ENCODE results near the gene SLC43A3. TPM values are rescaled to one million over a fixed set of nuclear protein-coding genes. Genes with fewer than 3 reads are reported as not detected.

Gene SLC43A3
- total RNA-seq, 1 donor from 2014 or later, result 10.8 TPM

DNA sequence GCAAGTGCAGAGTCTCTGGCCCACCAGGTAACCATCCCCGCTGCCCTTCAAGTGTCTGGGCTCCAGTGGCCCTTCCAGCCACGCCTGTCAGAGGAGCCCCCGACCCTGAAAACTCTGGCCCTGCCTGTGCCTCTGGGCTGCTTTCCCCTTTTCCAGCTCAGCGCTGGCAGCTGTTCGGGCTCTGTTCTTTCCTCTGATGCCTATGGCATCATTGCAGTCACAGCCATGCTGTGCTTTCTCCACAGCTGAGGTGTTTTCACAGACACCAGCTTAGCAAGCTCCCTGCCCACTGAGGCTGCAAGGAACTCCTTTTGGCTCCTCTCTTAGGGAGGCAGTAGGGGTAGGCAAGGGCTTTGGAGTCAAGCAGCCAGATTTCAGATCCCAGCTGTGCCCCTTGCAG is 67.5 kb downstream of the SLC43A3 start:
- TF ChIP-seq, protein P1, sequence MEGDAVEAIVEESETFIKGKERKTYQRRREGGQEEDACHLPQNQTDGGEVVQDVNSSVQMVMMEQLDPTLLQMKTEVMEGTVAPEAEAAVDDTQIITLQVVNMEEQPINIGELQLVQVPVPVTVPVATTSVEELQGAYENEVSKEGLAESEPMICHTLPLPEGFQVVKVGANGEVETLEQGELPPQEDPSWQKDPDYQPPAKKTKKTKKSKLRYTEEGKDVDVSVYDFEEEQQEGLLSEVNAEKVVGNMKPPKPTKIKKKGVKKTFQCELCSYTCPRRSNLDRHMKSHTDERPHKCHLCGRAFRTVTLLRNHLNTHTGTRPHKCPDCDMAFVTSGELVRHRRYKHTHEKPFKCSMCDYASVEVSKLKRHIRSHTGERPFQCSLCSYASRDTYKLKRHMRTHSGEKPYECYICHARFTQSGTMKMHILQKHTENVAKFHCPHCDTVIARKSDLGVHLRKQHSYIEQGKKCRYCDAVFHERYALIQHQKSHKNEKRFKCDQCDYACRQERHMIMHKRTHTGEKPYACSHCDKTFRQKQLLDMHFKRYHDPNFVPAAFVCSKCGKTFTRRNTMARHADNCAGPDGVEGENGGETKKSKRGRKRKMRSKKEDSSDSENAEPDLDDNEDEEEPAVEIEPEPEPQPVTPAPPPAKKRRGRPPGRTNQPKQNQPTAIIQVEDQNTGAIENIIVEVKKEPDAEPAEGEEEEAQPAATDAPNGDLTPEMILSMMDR (IDR thresholded peaks at IDR 0.05; ENCODE audit: partially characterized antibody, unreplicated experiment), result no peak
- H3K4me1 Mint-ChIP-seq (ENCODE audit: low read depth, unreplicated experiment), result peaks cover 4% of the 10 kb centered on the region
- peaks cover 18% of the 10 kb centered on the region for H3K27me3 Mint-ChIP-seq (ENCODE audit: unreplicated experiment)
- DNase-seq, result no peak
- peaks cover 17% of the 10 kb centered on the region for H3K9me3 Mint-ChIP-seq (ENCODE audit: unreplicated experiment)
- no peak overlapping the region for H3K27ac Mint-ChIP-seq (ENCODE audit: unreplicated experiment)
- H3K4me3 Mint-ChIP-seq (ENCODE audit: unreplicated experiment), result no peak overlapping the region
- peaks cover 9% of the 10 kb centered on the region for H3K36me3 Mint-ChIP-seq (ENCODE audit: unreplicated experiment)

DNA sequence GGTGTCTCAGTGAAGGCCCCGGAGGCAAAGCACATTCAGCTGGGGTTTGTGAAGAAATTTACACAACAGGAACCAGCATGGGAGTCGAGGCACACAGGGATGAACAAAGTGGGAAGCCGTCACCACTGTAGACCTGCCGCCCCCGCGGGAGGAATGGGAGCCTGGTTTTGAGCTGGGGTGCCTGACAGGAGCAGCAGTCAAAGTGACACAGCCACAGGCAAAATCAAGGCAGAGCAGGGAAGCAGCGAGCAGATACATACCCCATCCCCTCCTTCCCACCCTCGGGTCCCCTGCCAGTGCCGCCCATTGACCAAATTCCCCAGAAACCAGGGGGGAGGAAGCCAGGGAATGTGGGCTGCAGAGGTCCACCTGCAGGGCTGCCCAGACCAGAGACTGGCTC is 67.9 kb downstream of the SLC43A3 start:
- no peak overlapping the region for H3K27ac Mint-ChIP-seq (ENCODE audit: unreplicated experiment)
- peaks cover 17% of the 10 kb centered on the region for H3K27me3 Mint-ChIP-seq (ENCODE audit: unreplicated experiment)
- H3K36me3 Mint-ChIP-seq (ENCODE audit: unreplicated experiment), result peaks cover 8% of the 10 kb centered on the region
- DNase-seq, result no peak
- peaks cover 4% of the 10 kb centered on the region for H3K4me1 Mint-ChIP-seq (ENCODE audit: low read depth, unreplicated experiment)
- no peak overlapping the region for H3K4me3 Mint-ChIP-seq (ENCODE audit: unreplicated experiment)
- H3K9me3 Mint-ChIP-seq (ENCODE audit: unreplicated experiment), result peaks cover 16% of the 10 kb centered on the region
- TF ChIP-seq, protein P1 (IDR thresholded peaks at IDR 0.05; ENCODE audit: partially characterized antibody, unreplicated experiment), result no peak

DNA sequence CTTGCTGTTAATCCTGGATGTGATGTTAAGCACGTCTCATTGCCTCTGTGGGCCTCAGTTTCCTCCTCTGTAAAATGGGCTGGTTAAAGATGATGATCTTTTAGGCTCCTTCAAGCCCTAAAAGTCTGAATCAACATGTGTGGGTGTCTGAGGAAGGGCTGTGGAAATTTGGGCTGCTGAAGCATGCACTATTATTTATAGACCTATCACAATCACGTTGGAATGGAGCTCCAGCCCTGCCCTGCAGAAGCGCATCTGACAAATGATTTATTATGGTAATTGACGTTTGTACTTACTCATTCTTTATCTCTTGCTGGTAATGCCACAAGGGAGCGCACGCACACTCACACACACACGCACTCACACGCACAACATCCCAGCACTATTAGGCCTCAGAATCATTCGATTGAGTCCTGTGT is 68.4 kb downstream of the SLC43A3 start:
- H3K4me1 Mint-ChIP-seq (ENCODE audit: low read depth, unreplicated experiment), result peaks cover 4% of the 10 kb centered on the region
- peaks cover 17% of the 10 kb centered on the region for H3K27me3 Mint-ChIP-seq (ENCODE audit: unreplicated experiment)
- TF ChIP-seq, protein P1 (IDR thresholded peaks at IDR 0.05; ENCODE audit: partially characterized antibody, unreplicated experiment), result no peak
- peaks cover 8% of the 10 kb centered on the region for H3K36me3 Mint-ChIP-seq (ENCODE audit: unreplicated experiment)
- no peak overlapping the region for H3K4me3 Mint-ChIP-seq (ENCODE audit: unreplicated experiment)
- DNase-seq, result no peak
- H3K27ac Mint-ChIP-seq (ENCODE audit: unreplicated experiment), result no peak overlapping the region
- H3K9me3 Mint-ChIP-seq (ENCODE audit: unreplicated experiment), result peaks cover 15% of the 10 kb centered on the region

DNA sequence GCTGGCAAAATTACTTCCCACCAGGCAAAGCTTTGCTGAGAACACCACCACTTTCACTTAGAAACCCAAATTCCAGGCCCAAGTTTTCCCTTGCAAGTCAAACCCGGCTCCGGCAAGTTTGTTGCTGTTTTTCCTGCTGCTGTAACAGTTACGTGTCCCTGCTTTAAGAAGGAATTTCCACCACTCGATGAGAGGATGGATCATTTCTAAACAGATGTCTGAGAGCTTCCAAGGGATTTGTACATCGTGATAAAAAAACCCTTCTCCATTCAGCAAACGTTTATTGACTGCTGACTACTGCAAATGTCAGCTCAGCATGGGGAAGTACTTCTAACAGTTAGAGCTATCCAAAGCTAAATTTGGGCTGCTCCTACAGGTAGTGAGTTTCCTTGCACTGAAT is 69.1 kb downstream of the SLC43A3 start:
- DNase-seq, result no peak
- H3K4me1 Mint-ChIP-seq (ENCODE audit: low read depth, unreplicated experiment), result peaks cover 5% of the 10 kb centered on the region
- peaks cover 5% of the 10 kb centered on the region for H3K36me3 Mint-ChIP-seq (ENCODE audit: unreplicated experiment)
- H3K9me3 Mint-ChIP-seq (ENCODE audit: unreplicated experiment), result peaks cover 15% of the 10 kb centered on the region
- TF ChIP-seq, protein P1 (IDR thresholded peaks at IDR 0.05; ENCODE audit: partially characterized antibody, unreplicated experiment), result no peak
- no peak overlapping the region for H3K4me3 Mint-ChIP-seq (ENCODE audit: unreplicated experiment)
- no peak overlapping the region for H3K27ac Mint-ChIP-seq (ENCODE audit: unreplicated experiment)
- peaks cover 17% of the 10 kb centered on the region for H3K27me3 Mint-ChIP-seq (ENCODE audit: unreplicated experiment)

DNA sequence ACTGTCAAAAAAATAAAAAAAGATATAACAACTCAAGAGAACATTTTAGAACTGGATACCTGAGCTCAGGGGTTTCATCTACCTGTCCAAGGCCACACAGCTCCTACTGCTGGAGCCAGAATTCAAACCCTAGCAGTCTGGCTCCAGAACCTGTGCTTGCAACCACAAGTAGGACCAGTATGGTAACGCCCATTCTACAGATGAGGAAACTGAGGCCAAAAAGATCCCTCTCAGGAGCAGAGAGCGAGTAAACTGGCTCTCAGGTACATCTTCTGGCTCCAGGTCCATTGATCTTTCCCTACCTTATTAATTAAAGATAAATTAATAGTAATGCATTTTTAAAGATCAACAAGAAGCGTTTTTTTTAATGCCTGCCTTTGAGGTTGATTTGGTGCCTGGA is 69.6 kb downstream of the SLC43A3 start:
- no peaks in the 10 kb centered on the region for H3K36me3 Mint-ChIP-seq (ENCODE audit: unreplicated experiment)
- H3K9me3 Mint-ChIP-seq (ENCODE audit: unreplicated experiment), result peaks cover 15% of the 10 kb centered on the region
- H3K27me3 Mint-ChIP-seq (ENCODE audit: unreplicated experiment), result peaks cover 17% of the 10 kb centered on the region
- no peak overlapping the region for H3K4me3 Mint-ChIP-seq (ENCODE audit: unreplicated experiment)
- H3K27ac Mint-ChIP-seq (ENCODE audit: unreplicated experiment), result no peak overlapping the region
- no peak for DNase-seq
- peaks cover 5% of the 10 kb centered on the region for H3K4me1 Mint-ChIP-seq (ENCODE audit: low read depth, unreplicated experiment)
- TF ChIP-seq, protein P1 (IDR thresholded peaks at IDR 0.05; ENCODE audit: partially characterized antibody, unreplicated experiment), result no peak

Other genes with a start within 250 kb of the SLC43A3 start
- 29.0 TPM for gene LRRC55, start 245.2 kb downstream of the SLC43A3 start, total RNA-seq (ENCODE audit: unreplicated experiment)
- 0.37 TPM for gene APLNR, start 189.9 kb downstream of the SLC43A3 start, total RNA-seq (ENCODE audit: unreplicated experiment)
- gene TNKS1BP1, start 102.2 kb downstream of the SLC43A3 start, total RNA-seq (ENCODE audit: unreplicated experiment), result 198 TPM
- 91.4 TPM for gene SSRP1, start 91.2 kb downstream of the SLC43A3 start, total RNA-seq (ENCODE audit: unreplicated experiment)
- gene P2RX3, start 88.8 kb downstream of the SLC43A3 start, total RNA-seq (ENCODE audit: unreplicated experiment), result 496 TPM
- not detected for gene PRG3, start 46.0 kb downstream of the SLC43A3 start, total RNA-seq (ENCODE audit: unreplicated experiment)
- not detected for gene PRG2, start 36.5 kb downstream of the SLC43A3 start, total RNA-seq (ENCODE audit: unreplicated experiment)
- gene RTN4RL2, start 33.4 kb upstream of the SLC43A3 start, total RNA-seq (ENCODE audit: unreplicated experiment), result 119 TPM
- 5.2 TPM for gene SLC43A1, start 88.6 kb upstream of the SLC43A3 start, total RNA-seq (ENCODE audit: unreplicated experiment)
- 51.2 TPM for gene TIMM10, start 103.6 kb upstream of the SLC43A3 start, total RNA-seq (ENCODE audit: unreplicated experiment)
- not detected for gene SMTNL1, start 110.5 kb upstream of the SLC43A3 start, total RNA-seq (ENCODE audit: unreplicated experiment)
- gene UBE2L6, start 140.6 kb upstream of the SLC43A3 start, total RNA-seq (ENCODE audit: unreplicated experiment), result 199 TPM
- 46.1 TPM for gene SERPING1, start 170.6 kb upstream of the SLC43A3 start, total RNA-seq (ENCODE audit: unreplicated experiment)
- gene YPEL4, start 222.8 kb upstream of the SLC43A3 start, total RNA-seq (ENCODE audit: unreplicated experiment), result 16.9 TPM
- gene CLP1, start 230.6 kb upstream of the SLC43A3 start, total RNA-seq (ENCODE audit: unreplicated experiment), result 17.1 TPM
- 42.3 TPM for gene ZDHHC5, start 241.0 kb upstream of the SLC43A3 start, total RNA-seq (ENCODE audit: unreplicated experiment)